ENCODE results near the gene PTPRD. TPM values are rescaled to one million over a fixed set of nuclear protein-coding genes. Genes with fewer than 3 reads are reported as not detected.

The PTPRD gene
- total RNA-seq, 1 experiment from 2014 or later, result 32.5 TPM

GRCh38 chr9:8448226-8448625 is 2164.6 kb downstream of the PTPRD start:
- no CpG with 5 or more reads among the region's 7 CpGs for whole genome bisulfite sequencing (ENCODE audit: extremely low coverage, insufficient read length, low lambda C conversion rate)
- Histone ChIP-seq H3K4ac (ENCODE audit: low read depth, low read length) (no peak overlapping the region), H3K9ac (ENCODE audit: extremely low read depth, insufficient read length, low read length) (no peak overlapping the region), H3K18ac (ENCODE audit: insufficient read length, low read depth, low read length) (no peak overlapping the region), H3K27ac (ENCODE audit: insufficient read length, low read depth, low read length) (no peak overlapping the region), H3K27me3 (ENCODE audit: insufficient read depth, low read length) (no peaks in the 10 kb centered on the region), H2BK12ac (ENCODE audit: insufficient read length, low read depth, low read length) (no peak overlapping the region), H2AFZ (ENCODE audit: low read length) (no peak overlapping the region), H3K79me1 (ENCODE audit: insufficient read depth, low read depth, low read length, poor library complexity, severe bottlenecking) (no peaks in the 10 kb centered on the region), H2BK120ac (ENCODE audit: low read depth, low read length, poor library complexity, severe bottlenecking) (no peak overlapping the region), H3K23ac (ENCODE audit: insufficient read length, low read depth, low read length) (no peak overlapping the region), H4K91ac (ENCODE audit: insufficient read length, low read depth, low read length) (no peak overlapping the region), H3K4me2 (ENCODE audit: insufficient read depth, insufficient read length, low read length) (no peak overlapping the region), H2BK20ac (ENCODE audit: low read depth, low read length, poor library complexity, severe bottlenecking) (no peak overlapping the region), H3T11ph (ENCODE audit: low read length) (no peak overlapping the region), H2AK5ac (ENCODE audit: insufficient read length, low read length) (no peak overlapping the region), H4K20me1 (ENCODE audit: control insufficient read depth, insufficient read depth, insufficient read length) (no peaks in the 10 kb centered on the region), H3K4me1 (ENCODE audit: insufficient read depth, low read length) (no peaks in the 10 kb centered on the region; the same call in 1 of the 2 replicates), H3K79me2 (ENCODE audit: insufficient read depth, low read length) (no peaks in the 10 kb centered on the region), H3K56ac (ENCODE audit: insufficient read length, low read depth, low read length) (no peak overlapping the region), H4K5ac (ENCODE audit: insufficient read length, low read depth, low read length) (no peak overlapping the region), H2BK15ac (ENCODE audit: low read depth, low read length) (no peak overlapping the region), H2BK5ac (ENCODE audit: insufficient read length, low read length) (no peak overlapping the region), H3K23me2 (ENCODE audit: insufficient read length, low read depth, low read length, poor library complexity, severe bottlenecking) (no peaks in the 10 kb centered on the region), H4K8ac (replicated peaks; ENCODE audit: insufficient read length, low read depth, low read length) (no peak overlapping the region), H3K14ac (ENCODE audit: insufficient read depth, low read length) (no peak overlapping the region), H3K9me3 (ENCODE audit: control insufficient read depth, low read depth, low read length) (no peaks in the 10 kb centered on the region)
- DNase-seq, result no peak
- TF ChIP-seq CTCF (conservative IDR thresholded peaks at IDR 0.05), result no peak
- Mint-ChIP-seq H3K4me1 (peaks cover 4% of the 10 kb centered on the region in 2 experiments), H3K27ac (no peak overlapping the region), H3K36me3 (ENCODE audit: insufficient read depth in 1 of 3, low read depth in 3 of 3) (peaks cover 0 to 10% (median 0%) of the 10 kb centered on the region in 3 experiments; a peak in 2 of 7 replicates), H3K27me3 (ENCODE audit: low read depth) (no peaks in the 10 kb centered on the region), H3K4me3 (no peak overlapping the region), H3K9me3 (no peaks in the 10 kb centered on the region)

Measured in H9 (cell line).